Measurements from ENCODE around the gene TM2D3.

TM2D3 gene

DNA sequence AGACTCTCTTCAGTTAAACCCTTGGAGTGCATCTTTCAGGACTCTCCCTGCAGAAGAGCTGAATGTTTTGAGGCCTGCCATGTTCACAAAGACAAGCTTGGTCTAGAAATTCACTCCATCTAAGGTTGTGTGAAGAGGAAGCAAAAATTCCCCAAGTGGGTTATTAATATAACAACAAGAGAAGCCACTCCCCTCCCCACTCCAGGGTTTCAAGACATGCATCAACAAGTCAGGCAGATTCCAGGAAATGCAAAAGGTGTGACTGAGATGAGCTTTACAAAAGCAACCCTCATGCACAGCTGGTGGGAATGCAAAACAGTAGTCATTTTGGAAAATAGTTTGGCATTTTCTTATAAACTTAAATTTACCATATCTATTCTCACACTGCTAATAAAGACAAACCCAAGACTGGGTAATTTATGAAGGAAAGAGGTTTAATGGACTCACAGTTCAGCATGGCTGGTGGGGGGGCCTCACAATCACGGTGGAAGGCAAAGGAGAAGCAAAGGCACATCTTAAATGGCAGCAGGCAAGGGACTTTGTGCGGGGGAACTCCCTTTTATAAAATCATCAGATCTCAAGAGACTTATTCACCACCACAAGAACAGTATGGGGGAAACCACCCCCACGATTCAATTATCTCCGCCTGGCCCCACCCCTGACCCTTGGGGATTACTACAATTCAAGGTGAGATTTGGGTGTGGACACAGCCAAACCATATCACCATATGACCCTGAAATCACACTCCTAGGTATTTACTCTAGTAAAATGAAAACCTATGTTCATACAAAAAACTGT lies 40.8 kb upstream of the TM2D3 start:
- Histone ChIP-seq H2BK15ac (replicated peaks; ENCODE audit: low read depth) (no peak overlapping the region), H2BK120ac (ENCODE audit: low read depth, low read length) (no peak overlapping the region), H3K18ac (ENCODE audit: low read length) (no peak overlapping the region), H4K8ac (ENCODE audit: low read depth, low read length) (no peak overlapping the region), H3K79me2 (ENCODE audit: control insufficient read depth, insufficient read depth, low read length) (no peaks in the 10 kb centered on the region), H3K4ac (ENCODE audit: low read depth, low read length) (no peak overlapping the region), H3K79me1 (ENCODE audit: low read length) (no peaks in the 10 kb centered on the region), H3K36me3 (ENCODE audit: control insufficient read depth, insufficient read depth, low read length) (no peaks in the 10 kb centered on the region), H3K23ac (ENCODE audit: low read length) (no peak overlapping the region), H3K27ac (ENCODE audit: low read depth, low read length) (no peak overlapping the region), H3K4me1 (ENCODE audit: control insufficient read depth, low read depth, low read length) (no peaks in the 10 kb centered on the region), H4K5ac (ENCODE audit: low read length) (no peak overlapping the region), H3K27me3 (ENCODE audit: insufficient read depth, low read length, poor library complexity) (no peaks in the 10 kb centered on the region), H3K4me3 (ENCODE audit: low read length) (no peak overlapping the region), H2AK5ac (ENCODE audit: low read length) (no peak overlapping the region), H3K56ac (ENCODE audit: low read length) (no peak overlapping the region), H3K9ac (ENCODE audit: low read length) (no peak overlapping the region), H2BK5ac (ENCODE audit: low read length) (no peak overlapping the region), H3K4me2 (ENCODE audit: low read length) (no peak overlapping the region)
- WGBS (ENCODE audit: extremely low coverage, insufficient coverage, low lambda C conversion rate), result no CpG with 5 or more reads among the region's 4 CpGs
- DNase-seq, result no peak

- Histone ChIP-seq H3K36me3 (ENCODE audit: control insufficient read depth, insufficient read depth, low read length) (no peaks in the 10 kb centered on the region), H3K18ac (ENCODE audit: low read length) (no peak overlapping the region), H3K27me3 (ENCODE audit: insufficient read depth, low read length, poor library complexity) (no peaks in the 10 kb centered on the region), H4K5ac (ENCODE audit: low read length) (no peak overlapping the region), H3K23ac (ENCODE audit: low read length) (no peak overlapping the region), H4K8ac (ENCODE audit: low read depth, low read length) (no peak overlapping the region), H3K79me1 (ENCODE audit: low read length) (no peaks in the 10 kb centered on the region), H3K4me2 (ENCODE audit: low read length) (no peak overlapping the region), H3K9ac (ENCODE audit: low read length) (no peak overlapping the region), H2AK5ac (ENCODE audit: low read length) (no peak overlapping the region), H3K79me2 (ENCODE audit: control insufficient read depth, insufficient read depth, low read length) (no peaks in the 10 kb centered on the region), H3K4me1 (ENCODE audit: control insufficient read depth, low read depth, low read length) (no peaks in the 10 kb centered on the region), H3K27ac (ENCODE audit: low read depth, low read length) (no peak overlapping the region), H2BK5ac (ENCODE audit: low read length) (no peak overlapping the region), H2BK15ac (replicated peaks; ENCODE audit: low read depth) (no peak overlapping the region), H3K4ac (ENCODE audit: low read depth, low read length) (no peak overlapping the region), H2BK120ac (ENCODE audit: low read depth, low read length) (no peak overlapping the region), H3K4me3 (ENCODE audit: low read length) (no peak overlapping the region), H3K56ac (ENCODE audit: low read length) (no peak overlapping the region)
- no CpG with 5 or more reads among the region's 6 CpGs for WGBS (ENCODE audit: extremely low coverage, insufficient coverage, low lambda C conversion rate)
- peak; percentile 71 for DNase-seq
Observed at GRCh38 chr15:101689901-101690300, 37.7 kb upstream of the TM2D3 start.

GRCh38 chr15:101686718-101687117 lies 34.5 kb upstream of the TM2D3 start:
- no peak overlapping the region for H2BK120ac ChIP-seq (ENCODE audit: low read depth, low read length)
- H4K5ac ChIP-seq (ENCODE audit: low read length), result no peak overlapping the region
- H3K23ac ChIP-seq (ENCODE audit: low read length), result no peak overlapping the region
- H3K4me1 ChIP-seq (ENCODE audit: control insufficient read depth, low read depth, low read length), result no peaks in the 10 kb centered on the region
- H3K36me3 ChIP-seq (ENCODE audit: control insufficient read depth, insufficient read depth, low read length), result no peaks in the 10 kb centered on the region
- H3K18ac ChIP-seq (ENCODE audit: low read length), result no peak overlapping the region
- no peaks in the 10 kb centered on the region for H3K79me1 ChIP-seq (ENCODE audit: low read length)
- no peak overlapping the region for H3K4me3 ChIP-seq (ENCODE audit: low read length)
- DNase-seq, result no peak
- no peak overlapping the region for H3K4ac ChIP-seq (ENCODE audit: low read depth, low read length)
- H4K8ac ChIP-seq (ENCODE audit: low read depth, low read length), result no peak overlapping the region
- H3K9ac ChIP-seq (ENCODE audit: low read length), result no peak overlapping the region
- no peaks in the 10 kb centered on the region for H3K27me3 ChIP-seq (ENCODE audit: insufficient read depth, low read length, poor library complexity)
- H2BK15ac ChIP-seq (replicated peaks; ENCODE audit: low read depth), result no peak overlapping the region
- H2BK5ac ChIP-seq (ENCODE audit: low read length), result no peak overlapping the region
- no peak overlapping the region for H3K4me2 ChIP-seq (ENCODE audit: low read length)
- H2AK5ac ChIP-seq (ENCODE audit: low read length), result no peak overlapping the region
- H3K79me2 ChIP-seq (ENCODE audit: control insufficient read depth, insufficient read depth, low read length), result no peaks in the 10 kb centered on the region
- WGBS (ENCODE audit: extremely low coverage, insufficient coverage, low lambda C conversion rate), result no CpG with 5 or more reads among the region's 2 CpGs
- H3K56ac ChIP-seq (ENCODE audit: low read length), result no peak overlapping the region
- H3K27ac ChIP-seq (ENCODE audit: low read depth, low read length), result no peak overlapping the region

DNA sequence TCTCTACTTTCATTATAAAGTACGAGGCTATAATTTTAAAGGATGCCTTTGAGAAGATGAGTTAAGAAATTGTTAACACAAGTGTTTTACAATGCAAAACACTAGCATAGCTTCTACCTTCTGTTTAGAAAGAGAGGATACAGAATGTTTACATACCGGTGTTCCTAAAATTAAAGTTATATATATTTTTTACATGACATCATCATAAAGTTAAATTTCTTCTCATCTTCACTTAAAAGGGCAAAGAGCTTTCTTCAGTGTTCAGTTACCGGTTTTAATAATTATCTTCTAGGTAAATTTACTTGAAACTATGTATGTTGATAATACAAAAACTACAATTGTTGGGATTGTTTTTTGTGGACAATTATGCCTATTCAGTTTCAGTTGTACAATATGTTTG lies 32.7 kb upstream of the TM2D3 start:
- WGBS (ENCODE audit: extremely low coverage, insufficient coverage, low lambda C conversion rate), result no CpG with 5 or more reads among the region's 3 CpGs
- no peak overlapping the region for H3K4me3 ChIP-seq (ENCODE audit: low read length)

DNA sequence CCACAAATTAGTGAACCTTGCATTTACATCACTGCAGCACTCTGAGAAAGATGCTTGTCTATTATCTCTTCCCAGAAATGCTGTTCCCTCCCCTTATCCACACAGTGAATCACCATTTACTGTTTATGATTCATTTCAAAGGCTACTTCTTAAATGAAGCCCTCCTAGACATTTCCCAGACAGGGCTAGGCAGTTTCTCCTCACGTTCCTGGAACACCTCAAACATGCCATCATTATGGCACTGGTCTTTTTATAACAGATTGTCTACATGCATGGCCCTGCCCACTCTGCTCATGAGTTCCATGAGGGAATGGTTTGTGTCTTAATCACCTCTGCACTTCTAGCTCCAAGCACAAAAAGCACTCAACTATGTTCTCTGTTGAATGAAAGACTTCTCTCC lies 32.2 kb upstream of the TM2D3 start:
- Histone ChIP-seq H3K79me2 (ENCODE audit: control insufficient read depth, insufficient read depth, low read length) (no peaks in the 10 kb centered on the region), H3K18ac (ENCODE audit: low read length) (no peak overlapping the region), H2AK5ac (ENCODE audit: low read length) (no peak overlapping the region), H3K4me3 (ENCODE audit: low read length) (no peak overlapping the region), H3K79me1 (ENCODE audit: low read length) (no peaks in the 10 kb centered on the region), H4K5ac (ENCODE audit: low read length) (no peak overlapping the region), H3K4me2 (ENCODE audit: low read length) (no peak overlapping the region), H3K56ac (ENCODE audit: low read length) (no peak overlapping the region), H3K4ac (ENCODE audit: low read depth, low read length) (no peak overlapping the region), H2BK5ac (ENCODE audit: low read length) (no peak overlapping the region), H3K23ac (ENCODE audit: low read length) (no peak overlapping the region), H3K9ac (ENCODE audit: low read length) (no peak overlapping the region), H4K8ac (ENCODE audit: low read depth, low read length) (no peak overlapping the region), H3K36me3 (ENCODE audit: control insufficient read depth, insufficient read depth, low read length) (no peaks in the 10 kb centered on the region), H3K4me1 (ENCODE audit: control insufficient read depth, low read depth, low read length) (no peaks in the 10 kb centered on the region), H3K27ac (ENCODE audit: low read depth, low read length) (no peak overlapping the region), H3K27me3 (ENCODE audit: insufficient read depth, low read length, poor library complexity) (no peaks in the 10 kb centered on the region), H2BK15ac (replicated peaks; ENCODE audit: low read depth) (no peak overlapping the region), H2BK120ac (ENCODE audit: low read depth, low read length) (no peak overlapping the region)
- no CpG with 5 or more reads among the region's 1 CpG for WGBS (ENCODE audit: extremely low coverage, insufficient coverage, low lambda C conversion rate)
- DNase-seq, result no peak

More for the DNA sequence above, 32.7 kb upstream of the TM2D3 start:
- Histone ChIP-seq H3K27ac (ENCODE audit: low read depth, low read length) (no peak overlapping the region), H3K9ac (ENCODE audit: low read length) (no peak overlapping the region), H3K79me2 (ENCODE audit: control insufficient read depth, insufficient read depth, low read length) (no peaks in the 10 kb centered on the region), H3K4me2 (ENCODE audit: low read length) (no peak overlapping the region), H3K27me3 (ENCODE audit: insufficient read depth, low read length, poor library complexity) (no peaks in the 10 kb centered on the region), H2AK5ac (ENCODE audit: low read length) (no peak overlapping the region), H3K23ac (ENCODE audit: low read length) (no peak overlapping the region), H4K8ac (ENCODE audit: low read depth, low read length) (no peak overlapping the region), H3K36me3 (ENCODE audit: control insufficient read depth, insufficient read depth, low read length) (no peaks in the 10 kb centered on the region), H3K56ac (ENCODE audit: low read length) (no peak overlapping the region), H2BK120ac (ENCODE audit: low read depth, low read length) (no peak overlapping the region), H3K18ac (ENCODE audit: low read length) (no peak overlapping the region), H3K79me1 (ENCODE audit: low read length) (no peaks in the 10 kb centered on the region), H3K4me1 (ENCODE audit: control insufficient read depth, low read depth, low read length) (no peaks in the 10 kb centered on the region), H4K5ac (ENCODE audit: low read length) (no peak overlapping the region), H2BK5ac (ENCODE audit: low read length) (no peak overlapping the region), H3K4ac (ENCODE audit: low read depth, low read length) (no peak overlapping the region), H2BK15ac (replicated peaks; ENCODE audit: low read depth) (no peak overlapping the region)
- DNase-seq, result no peak

DNA sequence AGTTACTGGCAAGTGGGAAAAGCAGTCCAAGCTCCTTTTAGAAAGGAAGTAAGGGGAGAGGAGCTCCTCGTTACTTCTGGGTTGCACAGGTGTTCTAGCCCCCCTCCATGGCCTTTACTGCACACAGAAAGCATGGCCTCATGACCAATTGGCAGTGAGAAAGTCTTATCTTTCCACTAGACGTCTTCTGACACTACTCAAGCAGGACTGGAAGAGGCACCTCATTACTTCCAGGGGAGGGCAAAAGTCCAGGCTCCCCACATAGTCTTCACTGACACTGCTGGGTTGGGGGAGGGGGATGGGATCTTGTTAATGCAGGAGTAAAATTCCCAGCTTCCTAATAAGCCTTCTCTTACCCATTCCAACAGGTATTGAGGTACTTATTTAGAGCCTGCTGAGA lies 27.6 kb upstream of the TM2D3 start:
- H4K8ac ChIP-seq (ENCODE audit: low read depth, low read length), result no peak overlapping the region
- DNase-seq, result no peak
- H3K27ac ChIP-seq (ENCODE audit: low read depth, low read length), result no peak overlapping the region
- H4K5ac ChIP-seq (ENCODE audit: low read length), result no peak overlapping the region
- H3K4me2 ChIP-seq (ENCODE audit: low read length), result no peak overlapping the region
- no peak overlapping the region for H2AK5ac ChIP-seq (ENCODE audit: low read length)
- no peaks in the 10 kb centered on the region for H3K79me1 ChIP-seq (ENCODE audit: low read length)
- H3K4ac ChIP-seq (ENCODE audit: low read depth, low read length), result no peak overlapping the region
- WGBS (ENCODE audit: extremely low coverage, insufficient coverage, low lambda C conversion rate), result no CpG with 5 or more reads among the region's 2 CpGs
- no peak overlapping the region for H3K23ac ChIP-seq (ENCODE audit: low read length)
- no peaks in the 10 kb centered on the region for H3K27me3 ChIP-seq (ENCODE audit: insufficient read depth, low read length, poor library complexity)
- no peak overlapping the region for H2BK15ac ChIP-seq (replicated peaks; ENCODE audit: low read depth)
- no peaks in the 10 kb centered on the region for H3K4me1 ChIP-seq (ENCODE audit: control insufficient read depth, low read depth, low read length)
- no peak overlapping the region for H3K56ac ChIP-seq (ENCODE audit: low read length)
- no peaks in the 10 kb centered on the region for H3K36me3 ChIP-seq (ENCODE audit: control insufficient read depth, insufficient read depth, low read length)
- H2BK120ac ChIP-seq (ENCODE audit: low read depth, low read length), result no peak overlapping the region
- no peak overlapping the region for H3K18ac ChIP-seq (ENCODE audit: low read length)
- no peak overlapping the region for H2BK5ac ChIP-seq (ENCODE audit: low read length)
- no peak overlapping the region for H3K9ac ChIP-seq (ENCODE audit: low read length)
- no peaks in the 10 kb centered on the region for H3K79me2 ChIP-seq (ENCODE audit: control insufficient read depth, insufficient read depth, low read length)
- H3K4me3 ChIP-seq (ENCODE audit: low read length), result no peak overlapping the region
